Stromal cell of bone marrow (primary cell): Measurements from ENCODE around the gene PEX5L.

Experiments
- DNase-seq: peaks from one replicate; pipeline ENCODE4 v3.0.0-alpha.2; 2012; ENCODE audit warnings: low read depth

PEX5L gene

GRCh38 chr3:179953993-179954870, 82.5 kb downstream of the PEX5L start:
- DNase-seq = no peak

- DNase-seq = no peak
Measured at GRCh38 chr3:179950840-179951239, 85.9 kb downstream of the PEX5L start.

GRCh38 chr3:179949869-179950268, 86.9 kb downstream of the PEX5L start:
- no peak for DNase-seq

GRCh38 chr3:179949412-179949811, 87.3 kb downstream of the PEX5L start:
- DNase-seq = no peak

- no peak for DNase-seq
Measured at GRCh38 chr3:179948740-179949139, 88.0 kb downstream of the PEX5L start.

GRCh38 chr3:179945569-179945968, 91.2 kb downstream of the PEX5L start:
- no peak for DNase-seq

GRCh38 chr3:179943117-179943880, 93.4 kb downstream of the PEX5L start:
- no peak for DNase-seq

- no peak for DNase-seq
Measured at GRCh38 chr3:179942553-179943075, 94.1 kb downstream of the PEX5L start.

GRCh38 chr3:179935710-179936109, 101.0 kb downstream of the PEX5L start:
- DNase-seq = no peak

- DNase-seq = no peak
Measured at GRCh38 chr3:179933914-179934313, 102.8 kb downstream of the PEX5L start.

- no peak for DNase-seq
Measured at GRCh38 chr3:179933080-179933479, 103.7 kb downstream of the PEX5L start.

- no peak for DNase-seq
Measured at GRCh38 chr3:179932674-179933073, 104.1 kb downstream of the PEX5L start.

GRCh38 chr3:179929091-179929529, 107.6 kb downstream of the PEX5L start:
- peak; percentile 65 for DNase-seq

GRCh38 chr3:179927191-179927590, 109.5 kb downstream of the PEX5L start:
- no peak for DNase-seq

GRCh38 chr3:179921951-179922350, 114.8 kb downstream of the PEX5L start:
- no peak for DNase-seq

- DNase-seq = no peak
Measured at GRCh38 chr3:179921500-179921899, 115.2 kb downstream of the PEX5L start.

GRCh38 chr3:179907784-179908482, 128.8 kb downstream of the PEX5L start:
- no peak for DNase-seq

GRCh38 chr3:179902061-179902460, 134.7 kb downstream of the PEX5L start:
- no peak for DNase-seq

- no peak for DNase-seq
Measured at GRCh38 chr3:179898024-179898423, 138.7 kb downstream of the PEX5L start.

- no peak for DNase-seq
Measured at GRCh38 chr3:179897231-179897630, 139.5 kb downstream of the PEX5L start.

- DNase-seq = no peak
Measured at GRCh38 chr3:179896507-179896906, 140.2 kb downstream of the PEX5L start.

- no peak for DNase-seq
Measured at GRCh38 chr3:179895330-179895729, 141.4 kb downstream of the PEX5L start.
